WTC11 (cell line): ENCODE results near the gene SULF2. TPM values are rescaled to one million over a fixed set of nuclear protein-coding genes. Genes with fewer than 3 reads are reported as not detected.

ENCODE experiments used
- ATAC-seq: fragments of 200-7000 bp; cut with Tn5 transposase; 2 replicates; pipeline ENCODE4 v1.10.0; 2021; ENCODE audit warnings: mild to moderate bottlenecking, moderate library complexity
- CTCF ChIA-PET: fragments of 300-600 bp; sonication (Branson Sonifier 250); formaldehyde crosslinking; loops from one replicate; lab custom pipeline; 2021; ENCODE audit warnings: antibody characterized with exemption; lab: Charles Lee
- POLR2A ChIA-PET: fragments of 350-600 bp; sonication (Branson Sonifier 250); formaldehyde crosslinking; loops from one replicate; lab custom pipeline; 2021; ENCODE audit warnings: antibody characterized with exemption; lab: Charles Lee
- DNase-seq: peaks from one replicate; pipeline ENCODE4 v3.0.0; 2021; ENCODE audit warnings: low spot score
- H3K27ac Mint-ChIP-seq: 2 replicates; pipeline ENCODE4 v1.8.0; 2021; ENCODE audit warnings: mixed read lengths
- H3K27me3 Mint-ChIP-seq: 2 replicates; pipeline ENCODE4 v1.8.0; 2021; ENCODE audit warnings: low read depth, mild to moderate bottlenecking, moderate library complexity, mixed read lengths
- H3K36me3 Mint-ChIP-seq: 2 replicates; pipeline ENCODE4 v1.8.0; 2021; ENCODE audit warnings: mixed read lengths
- H3K4me1 Mint-ChIP-seq: 2 replicates; pipeline ENCODE4 v1.8.0; 2022; ENCODE audit warnings: mixed read lengths
- H3K4me3 Mint-ChIP-seq: 2 replicates; pipeline ENCODE4 v1.8.0; 2021; ENCODE audit warnings: mild to moderate bottlenecking, moderate library complexity, mixed read lengths
- H3K9me3 Mint-ChIP-seq: 2 replicates; pipeline ENCODE4 v1.8.0; 2021; ENCODE audit warnings: mixed read lengths
- ETV6 ChIP-seq: sonication (generic); formaldehyde crosslinking; IDR thresholded peaks from 2 replicates; pipeline ENCODE4 v1.8.1; 2022; ENCODE audit warnings: mild to moderate bottlenecking, missing genetic modification reagents
- GTF2I ChIP-seq: fragments of 250-450 bp; sonication (Bioruptor Pico); conservative IDR thresholded peaks from 2 replicates; pipeline ENCODE4 v1.4.0; 2021; ENCODE audit warnings: mild to moderate bottlenecking
- HMGA2 ChIP-seq: fragments of 250-450 bp; sonication (Bioruptor Pico); IDR thresholded peaks from 2 replicates; pipeline ENCODE4 v1.4.0; 2021; ENCODE audit warnings: mild to moderate bottlenecking, moderate library complexity
- JAZF1 ChIP-seq: fragments of 250-450 bp; sonication (Bioruptor Pico); IDR thresholded peaks from 2 replicates; pipeline ENCODE4 v1.9.0; 2021; ENCODE audit warnings: moderate library complexity, mild to moderate bottlenecking, inconsistent platforms
- MYBL2 ChIP-seq: sonication (generic); formaldehyde crosslinking; IDR thresholded peaks from 2 replicates; pipeline ENCODE4 v1.8.1; 2023; ENCODE audit warnings: mild to moderate bottlenecking, moderate library complexity, missing genetic modification reagents
- NFATC4 ChIP-seq: fragments of 250-450 bp; sonication (Bioruptor Pico); IDR thresholded peaks from 2 replicates; pipeline ENCODE4 v1.9.0; 2021; ENCODE audit warnings: mild to moderate bottlenecking
- NR1H2 ChIP-seq: sonication (generic); formaldehyde crosslinking; IDR thresholded peaks from 2 replicates; pipeline ENCODE4 v1.9.0; 2021; ENCODE audit warnings: mild to moderate bottlenecking, moderate library complexity, missing genetic modification reagents
- SP1 ChIP-seq: sonication (generic); formaldehyde crosslinking; conservative IDR thresholded peaks from 2 replicates; pipeline ENCODE4 v1.8.1; 2022; ENCODE audit warnings: missing genetic modification reagents
- TP53 ChIP-seq: sonication (generic); formaldehyde crosslinking; IDR thresholded peaks from 2 replicates; pipeline ENCODE4 v1.8.1; 2023; ENCODE audit warnings: mild to moderate bottlenecking, missing genetic modification reagents
- ZBTB21 ChIP-seq: sonication (generic); formaldehyde crosslinking; IDR thresholded peaks from 2 replicates; pipeline ENCODE4 v1.8.1; 2023; ENCODE audit warnings: mild to moderate bottlenecking, missing genetic modification reagents, borderline replicate concordance
- total RNA-seq: library from RNA; stranded (reverse); gene quantifications from 3 replicates; pipeline ENCODE4 v1.2.3, GENCODE V29; 2021
- TF ChIP-seq, protein P1 (sequence below): sonication (generic); formaldehyde crosslinking; conservative IDR thresholded peaks from 2 replicates; pipeline ENCODE4 v1.8.1; 2023; ENCODE audit warnings: mild to moderate bottlenecking, low read depth, missing genetic modification reagents, moderate library complexity
- TF ChIP-seq, protein P2 (sequence below): fragments of 250-450 bp; sonication (Bioruptor Pico); IDR thresholded peaks from 2 replicates; pipeline ENCODE4 v2.1.2; 2022; ENCODE audit warnings: mild to moderate bottlenecking, moderate library complexity
- TF ChIP-seq, protein P3 (sequence below): fragments of 250-450 bp; sonication (Bioruptor Pico); IDR thresholded peaks from 2 replicates; pipeline ENCODE4 v1.9.0; 2021; ENCODE audit warnings: mild to moderate bottlenecking
- TF ChIP-seq, protein P4 (sequence below): sonication (generic); formaldehyde crosslinking; IDR thresholded peaks from 2 replicates; pipeline ENCODE4 v1.8.0; 2022; ENCODE audit warnings: missing genetic modification reagents
- TF ChIP-seq, protein P5 (sequence below): sonication (generic); formaldehyde crosslinking; IDR thresholded peaks from 2 replicates; pipeline ENCODE4 v1.8.0; 2023; ENCODE audit warnings: missing genetic modification reagents

The SULF2 gene
- total RNA-seq, 1 experiment from 2014 or later: 36.0 TPM

DNA sequence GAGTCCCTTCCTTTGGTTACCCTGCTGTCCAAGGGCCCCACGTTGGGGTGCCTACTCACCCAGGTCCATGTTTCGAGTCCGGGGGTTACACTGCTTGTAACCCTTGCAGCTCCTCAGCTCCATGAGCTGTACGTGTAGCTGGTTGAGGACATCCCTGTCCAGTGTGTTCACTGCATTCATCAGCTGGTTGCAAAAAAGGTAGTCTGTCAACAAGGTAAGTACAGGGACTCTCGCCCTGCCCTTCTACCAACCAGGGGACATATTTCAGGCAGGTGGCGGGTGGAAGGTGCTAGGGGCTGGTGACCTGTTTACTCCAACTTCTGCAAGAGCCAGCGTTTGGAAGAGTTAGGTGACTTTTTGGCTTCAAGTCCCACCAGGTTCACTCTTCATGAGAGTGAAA lies 123.6 kb downstream of the SULF2 start (continued):
- TF ChIP-seq ZBTB21 (CRISPR knock-in tag): no peak

DNA sequence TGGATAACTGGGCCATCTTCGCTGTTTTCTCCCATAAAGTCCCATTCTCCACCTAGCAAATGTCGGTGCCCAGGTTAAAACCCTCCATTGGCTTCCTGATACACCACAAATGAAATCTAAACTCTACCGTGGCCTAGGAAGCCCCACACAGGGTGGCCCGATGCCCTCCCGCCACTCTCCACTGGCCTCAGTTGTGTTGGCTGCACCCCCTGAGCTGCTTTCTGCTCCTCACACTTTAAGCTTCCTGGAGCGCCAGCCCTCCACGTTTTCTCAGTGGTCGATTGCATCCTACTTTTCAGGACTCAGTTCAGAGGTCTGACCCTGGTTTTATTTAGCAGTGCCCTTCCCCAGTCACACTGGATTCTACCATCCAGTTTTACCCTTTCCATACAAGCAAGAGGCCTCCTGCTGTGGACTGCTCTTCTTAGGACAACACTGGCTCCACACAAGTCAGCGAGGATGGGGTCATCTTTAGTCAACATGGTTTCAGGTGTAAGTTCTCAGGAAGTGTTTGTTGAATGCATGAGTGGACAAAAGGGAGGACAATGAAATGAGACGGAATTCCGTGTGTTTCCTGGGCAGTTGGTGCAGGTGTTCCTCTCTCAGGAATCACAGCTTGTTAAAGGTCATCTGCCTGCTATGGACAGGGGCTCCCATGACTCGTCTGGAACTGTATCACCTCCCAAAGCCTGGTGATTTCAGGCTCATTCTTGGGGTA lies 124.1 kb downstream of the SULF2 start:
- Mint-ChIP-seq H3K27me3 (no peaks in the 10 kb centered on the region), H3K4me3 (no peak overlapping the region), H3K36me3 (0 out of 2 replicates have a peak, but pooled peaks cover 5% of the 10 kb centered on the region), H3K27ac (peak overlapping the region; percentile 27), H3K4me1 (peaks cover 21% of the 10 kb centered on the region), H3K9me3 (no peaks in the 10 kb centered on the region)
- DNase-seq: no peak
- CTCF ChIA-PET: interaction anchor here (1.1 kb wide), 1 partner anchor 194 kb away, joined by 3 read pairs; no protein-coding TSS in a partner anchor
- no peak for ATAC-seq
- POLR2A ChIA-PET: no interaction called here
- TF ChIP-seq, protein P1, sequence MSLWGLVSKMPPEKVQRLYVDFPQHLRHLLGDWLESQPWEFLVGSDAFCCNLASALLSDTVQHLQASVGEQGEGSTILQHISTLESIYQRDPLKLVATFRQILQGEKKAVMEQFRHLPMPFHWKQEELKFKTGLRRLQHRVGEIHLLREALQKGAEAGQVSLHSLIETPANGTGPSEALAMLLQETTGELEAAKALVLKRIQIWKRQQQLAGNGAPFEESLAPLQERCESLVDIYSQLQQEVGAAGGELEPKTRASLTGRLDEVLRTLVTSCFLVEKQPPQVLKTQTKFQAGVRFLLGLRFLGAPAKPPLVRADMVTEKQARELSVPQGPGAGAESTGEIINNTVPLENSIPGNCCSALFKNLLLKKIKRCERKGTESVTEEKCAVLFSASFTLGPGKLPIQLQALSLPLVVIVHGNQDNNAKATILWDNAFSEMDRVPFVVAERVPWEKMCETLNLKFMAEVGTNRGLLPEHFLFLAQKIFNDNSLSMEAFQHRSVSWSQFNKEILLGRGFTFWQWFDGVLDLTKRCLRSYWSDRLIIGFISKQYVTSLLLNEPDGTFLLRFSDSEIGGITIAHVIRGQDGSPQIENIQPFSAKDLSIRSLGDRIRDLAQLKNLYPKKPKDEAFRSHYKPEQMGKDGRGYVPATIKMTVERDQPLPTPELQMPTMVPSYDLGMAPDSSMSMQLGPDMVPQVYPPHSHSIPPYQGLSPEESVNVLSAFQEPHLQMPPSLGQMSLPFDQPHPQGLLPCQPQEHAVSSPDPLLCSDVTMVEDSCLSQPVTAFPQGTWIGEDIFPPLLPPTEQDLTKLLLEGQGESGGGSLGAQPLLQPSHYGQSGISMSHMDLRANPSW (CRISPR knock-in tag): no peak

DNA sequence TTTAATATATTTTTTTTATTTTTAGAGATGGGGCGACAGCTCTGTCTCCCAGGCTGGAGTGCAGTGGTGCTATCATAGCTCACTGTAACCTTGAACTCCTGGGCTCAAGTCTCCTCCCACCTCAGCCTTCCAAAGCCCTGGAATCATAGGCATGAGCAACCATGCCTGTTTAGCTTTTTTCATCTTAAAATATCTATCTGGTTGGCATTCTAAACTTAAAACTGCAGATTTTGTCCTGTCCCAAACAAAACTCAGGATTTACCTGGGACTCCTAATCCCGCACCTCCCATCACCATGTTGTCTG lies 124.7 kb downstream of the SULF2 start:
- H3K27me3 Mint-ChIP-seq: no peaks in the 10 kb centered on the region
- DNase-seq: no peak
- H3K9me3 Mint-ChIP-seq: no peaks in the 10 kb centered on the region
- H3K4me1 Mint-ChIP-seq: peaks cover 23% of the 10 kb centered on the region
- ChIA-PET CTCF (interaction anchor here (0.6 to 1.1 kb wide), 2 partner anchors 99 to 195 kb away, joined by 3 to 4 read pairs; no protein-coding TSS in a partner anchor), POLR2A (no interaction called here)
- no peak for TF ChIP-seq TP53
- TF ChIP-seq, protein P2, sequence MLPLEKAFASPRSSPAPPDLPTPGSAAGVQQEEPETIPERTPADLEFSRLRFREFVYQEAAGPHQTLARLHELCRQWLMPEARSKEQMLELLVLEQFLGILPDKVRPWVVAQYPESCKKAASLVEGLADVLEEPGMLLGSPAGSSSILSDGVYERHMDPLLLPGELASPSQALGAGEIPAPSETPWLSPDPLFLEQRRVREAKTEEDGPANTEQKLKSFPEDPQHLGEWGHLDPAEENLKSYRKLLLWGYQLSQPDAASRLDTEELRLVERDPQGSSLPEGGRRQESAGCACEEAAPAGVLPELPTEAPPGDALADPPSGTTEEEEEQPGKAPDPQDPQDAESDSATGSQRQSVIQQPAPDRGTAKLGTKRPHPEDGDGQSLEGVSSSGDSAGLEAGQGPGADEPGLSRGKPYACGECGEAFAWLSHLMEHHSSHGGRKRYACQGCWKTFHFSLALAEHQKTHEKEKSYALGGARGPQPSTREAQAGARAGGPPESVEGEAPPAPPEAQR (CRISPR knock-in tag): no peak
- TF ChIP-seq HMGA2: no peak
- TF ChIP-seq, protein P3, sequence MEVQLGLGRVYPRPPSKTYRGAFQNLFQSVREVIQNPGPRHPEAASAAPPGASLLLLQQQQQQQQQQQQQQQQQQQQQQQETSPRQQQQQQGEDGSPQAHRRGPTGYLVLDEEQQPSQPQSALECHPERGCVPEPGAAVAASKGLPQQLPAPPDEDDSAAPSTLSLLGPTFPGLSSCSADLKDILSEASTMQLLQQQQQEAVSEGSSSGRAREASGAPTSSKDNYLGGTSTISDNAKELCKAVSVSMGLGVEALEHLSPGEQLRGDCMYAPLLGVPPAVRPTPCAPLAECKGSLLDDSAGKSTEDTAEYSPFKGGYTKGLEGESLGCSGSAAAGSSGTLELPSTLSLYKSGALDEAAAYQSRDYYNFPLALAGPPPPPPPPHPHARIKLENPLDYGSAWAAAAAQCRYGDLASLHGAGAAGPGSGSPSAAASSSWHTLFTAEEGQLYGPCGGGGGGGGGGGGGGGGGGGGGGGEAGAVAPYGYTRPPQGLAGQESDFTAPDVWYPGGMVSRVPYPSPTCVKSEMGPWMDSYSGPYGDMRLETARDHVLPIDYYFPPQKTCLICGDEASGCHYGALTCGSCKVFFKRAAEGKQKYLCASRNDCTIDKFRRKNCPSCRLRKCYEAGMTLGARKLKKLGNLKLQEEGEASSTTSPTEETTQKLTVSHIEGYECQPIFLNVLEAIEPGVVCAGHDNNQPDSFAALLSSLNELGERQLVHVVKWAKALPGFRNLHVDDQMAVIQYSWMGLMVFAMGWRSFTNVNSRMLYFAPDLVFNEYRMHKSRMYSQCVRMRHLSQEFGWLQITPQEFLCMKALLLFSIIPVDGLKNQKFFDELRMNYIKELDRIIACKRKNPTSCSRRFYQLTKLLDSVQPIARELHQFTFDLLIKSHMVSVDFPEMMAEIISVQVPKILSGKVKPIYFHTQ (CRISPR knock-in tag): no peak
- TF ChIP-seq MYBL2 (CRISPR knock-in tag): no peak
- TF ChIP-seq GTF2I (CRISPR knock-in tag): no peak
- no peak for TF ChIP-seq ETV6
- TF ChIP-seq, protein P4, sequence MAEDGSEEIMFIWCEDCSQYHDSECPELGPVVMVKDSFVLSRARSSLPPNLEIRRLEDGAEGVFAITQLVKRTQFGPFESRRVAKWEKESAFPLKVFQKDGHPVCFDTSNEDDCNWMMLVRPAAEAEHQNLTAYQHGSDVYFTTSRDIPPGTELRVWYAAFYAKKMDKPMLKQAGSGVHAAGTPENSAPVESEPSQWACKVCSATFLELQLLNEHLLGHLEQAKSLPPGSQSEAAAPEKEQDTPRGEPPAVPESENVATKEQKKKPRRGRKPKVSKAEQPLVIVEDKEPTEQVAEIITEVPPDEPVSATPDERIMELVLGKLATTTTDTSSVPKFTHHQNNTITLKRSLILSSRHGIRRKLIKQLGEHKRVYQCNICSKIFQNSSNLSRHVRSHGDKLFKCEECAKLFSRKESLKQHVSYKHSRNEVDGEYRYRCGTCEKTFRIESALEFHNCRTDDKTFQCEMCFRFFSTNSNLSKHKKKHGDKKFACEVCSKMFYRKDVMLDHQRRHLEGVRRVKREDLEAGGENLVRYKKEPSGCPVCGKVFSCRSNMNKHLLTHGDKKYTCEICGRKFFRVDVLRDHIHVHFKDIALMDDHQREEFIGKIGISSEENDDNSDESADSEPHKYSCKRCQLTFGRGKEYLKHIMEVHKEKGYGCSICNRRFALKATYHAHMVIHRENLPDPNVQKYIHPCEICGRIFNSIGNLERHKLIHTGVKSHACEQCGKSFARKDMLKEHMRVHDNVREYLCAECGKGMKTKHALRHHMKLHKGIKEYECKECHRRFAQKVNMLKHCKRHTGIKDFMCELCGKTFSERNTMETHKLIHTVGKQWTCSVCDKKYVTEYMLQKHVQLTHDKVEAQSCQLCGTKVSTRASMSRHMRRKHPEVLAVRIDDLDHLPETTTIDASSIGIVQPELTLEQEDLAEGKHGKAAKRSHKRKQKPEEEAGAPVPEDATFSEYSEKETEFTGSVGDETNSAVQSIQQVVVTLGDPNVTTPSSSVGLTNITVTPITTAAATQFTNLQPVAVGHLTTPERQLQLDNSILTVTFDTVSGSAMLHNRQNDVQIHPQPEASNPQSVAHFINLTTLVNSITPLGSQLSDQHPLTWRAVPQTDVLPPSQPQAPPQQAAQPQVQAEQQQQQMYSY: no peak
- TF ChIP-seq SP1 (CRISPR knock-in tag): no peak
- TF ChIP-seq NFATC4 (CRISPR knock-in tag): no peak
- TF ChIP-seq, protein P5, sequence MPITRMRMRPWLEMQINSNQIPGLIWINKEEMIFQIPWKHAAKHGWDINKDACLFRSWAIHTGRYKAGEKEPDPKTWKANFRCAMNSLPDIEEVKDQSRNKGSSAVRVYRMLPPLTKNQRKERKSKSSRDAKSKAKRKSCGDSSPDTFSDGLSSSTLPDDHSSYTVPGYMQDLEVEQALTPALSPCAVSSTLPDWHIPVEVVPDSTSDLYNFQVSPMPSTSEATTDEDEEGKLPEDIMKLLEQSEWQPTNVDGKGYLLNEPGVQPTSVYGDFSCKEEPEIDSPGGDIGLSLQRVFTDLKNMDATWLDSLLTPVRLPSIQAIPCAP (CRISPR knock-in tag): no peak
- no peak for TF ChIP-seq NR1H2 (CRISPR knock-in tag)
- TF ChIP-seq JAZF1 (CRISPR knock-in tag): no peak
- peak overlapping the region; percentile 22 for H3K27ac Mint-ChIP-seq
- 0 out of 2 replicates have a peak, but pooled peaks cover 5% of the 10 kb centered on the region for H3K36me3 Mint-ChIP-seq
- H3K4me3 Mint-ChIP-seq: no peak overlapping the region
- no peak for ATAC-seq
